DMS114 treated with DMSO at 0.1 percent for 48 hours (cell line): Measurements from ENCODE around the gene PARD3B.

Experiments used
- DNase-seq: peaks from one replicate; lab custom pipeline; 2025; ENCODE audit not compliant: unreplicated experiment; lab: John Stamatoyannopoulos, UW

The PARD3B gene

DNA sequence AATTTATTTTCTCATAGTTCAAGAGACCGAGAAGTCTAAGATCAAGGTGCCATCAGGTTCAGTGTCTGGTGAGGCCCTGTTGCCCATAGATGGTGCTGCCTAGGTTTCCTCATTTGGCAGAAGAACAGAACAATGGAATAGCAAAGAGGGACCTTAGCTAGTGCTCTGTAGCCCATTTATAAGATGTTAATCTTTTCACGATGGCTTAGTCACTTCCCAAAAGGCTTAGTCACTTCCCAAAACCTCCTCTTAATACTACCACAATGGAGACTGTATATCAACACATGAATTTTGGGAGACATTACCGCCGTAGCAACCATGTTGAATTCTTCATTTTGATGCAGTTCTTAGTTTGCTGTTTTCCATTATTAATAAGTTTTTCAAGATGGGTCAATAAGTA lies 890.7 kb downstream of the PARD3B start:
- DNase-seq = no peak

DNA sequence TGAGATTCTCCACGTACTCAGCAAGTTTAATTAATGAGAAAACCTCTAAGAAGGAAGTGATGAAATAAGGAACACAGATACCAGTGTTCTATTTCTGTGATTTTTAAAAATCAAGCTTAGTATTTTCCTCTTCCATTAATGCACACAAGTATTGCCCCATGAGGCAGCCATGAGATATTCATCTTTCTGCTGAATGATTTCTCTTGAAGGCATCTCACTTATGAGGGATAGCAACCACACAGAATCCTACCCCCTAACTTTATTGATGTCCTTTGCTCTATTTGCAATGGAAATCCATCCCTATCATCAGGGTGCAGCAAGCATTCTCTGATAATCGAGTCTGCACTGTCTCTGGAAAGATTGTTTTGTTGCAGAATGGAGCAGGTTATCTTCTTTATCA lies 893.0 kb downstream of the PARD3B start:
- DNase-seq = no peak

DNA sequence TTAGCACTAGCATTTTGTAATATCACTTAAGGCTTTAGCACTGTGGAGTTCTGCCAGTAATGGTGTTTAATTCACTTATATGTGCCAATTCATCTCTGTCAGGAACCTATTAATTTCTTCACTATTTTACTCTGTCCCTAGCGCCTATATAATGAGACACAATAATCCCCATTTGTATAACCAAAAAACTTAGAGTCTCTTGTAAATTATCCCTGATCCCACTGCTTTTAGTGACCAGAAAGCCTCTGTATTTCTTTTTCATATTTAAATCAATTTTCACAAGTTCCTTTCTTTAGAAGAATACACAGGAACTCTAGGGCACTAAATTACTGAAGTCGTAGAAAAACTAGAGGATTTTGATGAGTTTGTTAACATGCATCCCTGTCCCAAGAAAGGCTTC lies 894.3 kb downstream of the PARD3B start:
- no peak for DNase-seq

DNA sequence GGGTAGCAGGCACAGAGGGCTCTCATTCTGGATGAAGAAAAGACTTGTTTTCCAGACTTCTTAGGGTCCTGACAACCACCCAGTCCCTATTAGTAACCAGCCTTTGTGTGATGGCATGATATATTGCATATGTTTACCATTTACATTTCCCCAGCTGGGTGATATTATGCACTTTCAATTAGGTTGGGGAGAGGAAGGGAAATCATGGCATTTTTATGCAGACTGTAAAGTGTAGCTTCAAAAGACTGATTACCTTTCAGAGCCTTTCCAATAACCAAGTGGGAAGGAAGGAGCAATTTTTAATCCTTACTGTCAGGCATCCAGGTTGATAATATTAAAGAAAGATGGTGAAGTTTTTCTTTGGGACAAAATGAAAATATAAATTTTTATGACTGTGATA lies 896.2 kb downstream of the PARD3B start:
- no peak for DNase-seq

DNA sequence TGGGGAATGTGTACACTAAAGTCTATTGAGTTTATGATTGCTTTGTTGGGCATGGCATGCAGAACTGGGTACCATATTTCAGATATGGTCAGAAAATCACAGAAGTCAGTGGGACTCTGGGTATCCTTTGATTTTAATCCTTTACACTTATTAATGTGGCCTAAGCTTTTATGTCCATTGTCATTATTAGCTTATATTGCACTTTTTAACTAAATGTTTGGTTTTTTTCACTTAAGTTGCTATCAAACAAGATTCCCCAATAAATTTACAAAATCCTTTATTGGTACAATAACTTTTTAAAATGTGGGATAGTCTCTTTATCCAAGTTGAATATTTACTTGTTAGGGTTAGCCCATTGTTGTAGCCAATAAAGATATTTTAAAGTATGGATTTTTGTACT lies 902.9 kb downstream of the PARD3B start:
- DNase-seq = no peak

DNA sequence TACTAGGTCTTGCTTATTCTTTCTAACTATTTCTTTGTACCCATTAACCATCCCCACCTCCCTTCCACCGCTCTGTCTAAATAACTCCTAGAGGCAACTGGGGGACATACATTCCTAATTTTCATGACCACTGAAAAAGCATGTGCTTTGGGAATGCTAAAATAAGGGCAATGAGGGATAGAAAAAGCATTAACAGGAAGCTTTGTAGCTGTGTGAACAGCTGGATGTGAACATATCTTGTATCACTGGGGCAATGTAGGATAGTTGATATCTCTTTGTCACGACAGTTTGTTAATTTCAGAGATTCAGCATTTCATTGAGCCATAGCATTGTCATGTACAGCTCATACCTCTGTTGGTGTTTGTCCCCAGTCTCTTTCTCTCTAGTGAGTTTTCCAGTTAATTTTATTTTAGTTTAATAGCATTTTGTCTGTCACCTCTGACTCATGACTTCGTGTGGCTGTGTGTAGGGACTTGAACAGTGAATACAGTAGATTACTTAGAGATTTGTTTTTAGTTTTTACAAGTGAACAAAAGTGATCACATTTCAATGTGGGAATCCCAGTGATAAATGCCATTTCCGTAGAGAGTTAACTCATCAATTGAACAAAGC lies 906.7 kb downstream of the PARD3B start:
- no peak for DNase-seq

DNA sequence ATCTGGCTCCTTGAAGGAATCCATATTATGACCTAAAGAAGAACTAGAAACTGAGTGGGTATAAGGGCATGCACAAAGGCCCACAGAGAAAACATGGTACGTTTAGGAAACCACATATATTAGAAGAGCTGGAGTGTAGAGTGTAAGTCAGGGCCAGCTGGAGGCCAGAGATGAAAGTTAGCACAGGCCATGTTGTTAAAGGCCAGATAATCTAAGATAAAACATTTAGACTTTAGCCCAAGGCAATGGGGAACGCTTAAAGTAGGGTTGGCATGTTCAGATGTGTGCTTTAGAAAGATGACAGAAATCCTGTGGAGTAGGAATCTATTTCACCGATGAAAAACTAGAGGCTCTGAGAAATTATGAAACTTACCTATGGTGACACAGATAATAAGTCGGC lies 907.9 kb downstream of the PARD3B start:
- DNase-seq = no peak

DNA sequence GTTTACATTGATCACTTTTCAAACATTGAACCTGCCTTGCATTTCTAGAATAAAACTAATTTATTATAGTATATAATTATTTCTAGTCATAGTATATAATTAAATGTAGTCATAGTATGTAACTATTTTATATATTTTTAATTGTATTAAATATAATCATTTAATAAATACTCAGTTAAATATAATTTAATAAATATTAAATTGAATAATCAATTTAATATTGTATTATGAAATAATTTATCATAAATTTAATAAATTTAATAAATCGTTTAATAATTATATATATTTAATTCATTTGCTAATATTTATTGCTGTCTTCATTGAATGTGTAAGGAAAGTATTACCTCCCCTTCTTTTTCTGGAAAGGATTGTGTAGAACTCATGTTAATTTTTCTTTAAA lies 911.4 kb downstream of the PARD3B start:
- DNase-seq = no peak

DNA sequence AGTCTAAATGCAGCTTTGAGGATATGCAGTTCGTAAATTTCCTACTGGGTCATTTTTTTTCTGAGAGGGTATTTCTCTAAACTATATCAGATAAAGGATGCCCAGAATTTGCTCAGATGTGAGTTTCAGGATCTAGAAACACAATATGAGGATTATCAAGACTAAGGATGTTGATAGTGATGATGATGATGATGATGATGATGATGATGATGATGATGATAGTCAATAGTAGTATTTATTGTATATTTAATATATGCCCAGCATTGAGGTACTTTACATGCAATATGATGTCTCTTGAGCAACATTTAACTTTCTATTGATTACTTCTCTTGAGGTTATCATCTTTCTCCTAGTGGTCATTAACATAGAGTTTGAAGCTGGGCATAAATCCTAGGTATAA lies 914.9 kb downstream of the PARD3B start:
- no peak for DNase-seq

DNA sequence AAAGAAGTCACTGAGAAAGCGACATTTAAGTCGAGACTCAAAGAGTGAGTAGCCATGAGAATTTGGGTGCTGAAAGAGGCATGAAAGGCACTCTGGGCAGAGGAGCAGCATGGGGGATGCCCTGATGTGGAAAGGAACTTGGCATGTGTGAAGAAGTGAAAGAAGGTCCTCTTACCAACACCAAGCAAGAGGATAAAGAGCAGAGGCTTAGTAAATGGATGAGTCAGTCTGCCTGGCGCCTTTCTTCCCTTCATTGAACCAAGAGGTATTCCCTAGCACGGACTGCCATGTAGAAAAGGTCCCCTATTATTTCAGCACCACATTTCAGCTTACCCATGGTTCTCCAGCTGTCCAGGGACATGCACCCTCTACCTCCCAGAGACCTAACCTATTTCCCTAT lies 915.9 kb downstream of the PARD3B start:
- DNase-seq = no peak

DNA sequence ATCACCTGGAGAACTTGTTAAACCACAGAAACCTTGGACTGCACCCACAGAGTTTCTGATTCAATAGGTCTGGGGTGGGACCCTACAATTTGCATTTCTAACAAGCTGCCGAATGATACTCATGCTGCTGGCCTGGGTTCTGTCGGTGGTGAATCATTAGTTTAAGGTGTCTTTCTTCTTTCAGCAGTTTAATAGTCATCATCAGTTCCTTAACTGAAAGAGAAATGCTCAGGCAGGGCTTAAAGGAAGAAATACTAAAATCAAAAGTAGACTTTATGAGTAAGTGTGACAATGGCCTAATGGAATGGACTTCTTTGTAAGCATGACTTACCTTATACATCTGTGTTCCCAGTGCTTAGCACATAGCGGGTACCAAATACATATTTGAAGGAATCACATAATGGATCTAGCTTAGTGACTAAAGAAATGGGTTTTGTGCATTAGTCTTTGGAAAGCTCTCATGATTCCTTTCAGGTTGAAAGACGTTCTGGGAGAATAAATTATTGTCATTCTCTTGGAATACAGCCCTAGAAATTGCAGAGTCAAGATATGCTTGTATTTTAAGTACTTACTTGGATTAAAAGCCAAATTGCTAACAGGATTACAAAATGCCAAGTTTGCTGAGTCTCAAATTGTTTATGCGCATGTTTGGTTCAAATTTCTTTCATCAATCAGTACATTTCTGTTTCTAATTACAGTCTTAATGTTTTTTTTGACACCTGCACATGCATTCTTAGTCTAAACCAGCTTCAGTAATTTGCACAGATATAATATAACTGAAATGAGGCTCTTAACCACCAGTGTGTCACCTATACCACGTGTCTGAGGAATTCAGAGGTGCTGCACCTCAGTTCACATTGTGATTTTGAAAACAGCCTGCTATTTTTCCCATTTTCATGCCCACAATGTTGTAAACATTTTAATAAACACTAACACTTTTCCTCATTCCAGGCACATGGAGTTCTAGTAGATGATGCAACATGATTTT lies 916.7 kb downstream of the PARD3B start:
- DNase-seq = no peak

DNA sequence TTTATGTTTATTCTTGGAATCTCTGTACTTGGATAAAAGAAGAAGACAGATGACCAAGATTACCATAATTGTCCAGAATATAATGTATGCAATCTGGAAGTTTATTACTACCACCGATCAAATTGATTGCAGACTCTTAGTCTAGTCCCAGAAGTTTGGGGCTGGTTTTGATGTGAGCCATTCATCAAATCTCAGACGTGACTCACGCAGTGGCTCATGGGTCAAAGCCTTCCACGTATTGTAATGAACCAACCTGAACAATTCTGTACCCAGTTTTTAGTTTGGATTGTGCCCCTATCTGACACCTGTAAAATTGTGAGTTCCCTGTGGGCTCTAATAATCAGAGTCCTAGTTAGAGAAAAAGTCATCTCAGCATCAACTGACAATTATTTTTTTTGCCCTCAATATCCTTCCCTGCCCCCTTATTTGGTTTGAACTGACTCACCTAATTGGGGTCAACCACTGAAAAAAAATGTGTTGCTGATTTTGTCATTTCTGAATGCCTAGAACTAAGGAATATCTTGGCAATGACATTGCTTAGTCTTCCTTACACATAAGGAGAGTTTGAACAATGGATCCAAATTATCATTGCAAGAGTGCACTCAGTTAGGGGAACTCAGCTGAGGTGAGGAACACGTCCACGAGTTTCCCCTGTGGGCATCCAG lies 917.5 kb downstream of the PARD3B start:
- no peak for DNase-seq

DNA sequence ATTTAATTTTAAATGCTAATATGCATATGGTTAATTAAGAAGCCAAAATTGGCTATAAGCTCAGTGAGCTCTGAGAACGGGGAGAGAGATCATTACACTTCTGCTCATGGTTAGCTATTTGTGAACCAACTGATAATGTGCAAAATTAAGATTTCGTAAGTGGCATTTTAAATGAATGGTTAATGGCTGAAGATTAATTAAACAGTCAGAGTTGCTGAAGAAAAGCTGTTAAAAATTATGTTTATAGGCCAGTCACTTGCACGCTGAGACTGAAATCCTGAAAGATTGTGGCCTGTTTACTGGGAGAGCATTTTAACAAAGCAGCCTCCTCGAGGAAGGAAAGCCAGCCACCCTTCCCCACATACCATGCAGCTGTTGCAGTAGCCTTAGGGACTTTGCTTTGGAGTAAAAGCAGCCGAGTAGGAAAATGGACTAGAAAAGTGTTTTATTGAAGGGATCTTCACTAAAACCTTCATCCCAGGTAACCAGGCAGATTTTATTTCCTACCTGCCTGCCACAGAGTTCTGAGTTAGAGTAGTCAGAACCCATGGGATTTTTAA lies 918.3 kb downstream of the PARD3B start:
- no peak for DNase-seq

DNA sequence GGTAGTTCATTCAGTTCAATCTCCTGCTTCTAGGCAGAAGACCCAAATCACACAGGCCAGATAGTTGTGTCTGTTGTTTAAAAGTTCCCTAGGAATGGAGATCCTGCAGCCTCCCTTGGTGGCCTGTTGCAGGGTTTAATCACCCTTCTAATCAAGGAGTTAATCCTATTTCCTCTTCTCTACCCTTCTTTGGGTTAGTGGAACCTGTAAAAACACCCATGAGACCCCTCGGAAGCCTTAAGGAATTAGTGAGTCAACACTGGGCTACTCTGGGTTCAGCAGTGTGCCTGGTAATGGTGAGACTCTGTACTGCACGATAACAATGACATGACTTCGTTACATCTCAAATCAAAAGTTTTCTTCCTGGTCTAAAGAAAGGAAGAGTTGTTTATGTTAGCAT lies 919.4 kb downstream of the PARD3B start:
- no peak for DNase-seq

DNA sequence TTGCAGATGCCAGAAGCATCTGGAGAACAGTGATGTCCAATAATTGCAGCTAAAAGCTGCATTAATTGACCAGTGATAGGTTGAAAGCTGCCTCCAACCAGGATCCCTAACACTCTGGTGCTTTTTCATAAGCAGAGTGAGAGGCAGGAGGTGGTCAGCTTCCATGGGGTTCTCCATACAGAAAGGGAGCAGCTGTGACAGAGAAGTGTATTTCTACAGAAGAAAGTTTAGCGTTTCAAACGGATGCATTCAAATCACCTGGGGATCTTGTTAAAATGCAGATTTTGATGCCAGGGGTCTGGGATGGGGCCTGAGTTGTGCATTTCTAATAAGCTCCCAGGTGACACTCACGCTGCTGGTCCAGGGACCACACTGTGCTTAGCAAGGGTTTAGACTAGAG lies 920.5 kb downstream of the PARD3B start:
- DNase-seq = no peak

DNA sequence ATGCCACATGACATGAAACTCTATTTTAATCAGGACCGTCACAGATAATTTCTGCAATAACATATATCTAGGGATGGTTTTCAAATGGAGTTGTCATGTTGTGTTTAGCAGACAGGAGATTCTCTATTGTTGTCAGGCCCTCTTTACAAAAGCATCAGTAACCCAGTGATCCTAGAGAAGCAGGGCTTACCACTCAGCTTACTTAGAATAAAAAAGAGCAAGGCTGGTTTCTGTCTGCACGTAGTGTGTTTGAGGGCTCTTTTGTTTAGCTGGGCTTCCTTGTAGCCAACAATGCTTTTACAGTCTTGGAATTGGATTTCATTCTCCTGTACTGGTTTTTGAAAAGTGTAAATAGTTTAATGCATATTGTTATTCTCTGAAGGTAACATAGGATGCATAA lies 926.5 kb downstream of the PARD3B start:
- DNase-seq = no peak

DNA sequence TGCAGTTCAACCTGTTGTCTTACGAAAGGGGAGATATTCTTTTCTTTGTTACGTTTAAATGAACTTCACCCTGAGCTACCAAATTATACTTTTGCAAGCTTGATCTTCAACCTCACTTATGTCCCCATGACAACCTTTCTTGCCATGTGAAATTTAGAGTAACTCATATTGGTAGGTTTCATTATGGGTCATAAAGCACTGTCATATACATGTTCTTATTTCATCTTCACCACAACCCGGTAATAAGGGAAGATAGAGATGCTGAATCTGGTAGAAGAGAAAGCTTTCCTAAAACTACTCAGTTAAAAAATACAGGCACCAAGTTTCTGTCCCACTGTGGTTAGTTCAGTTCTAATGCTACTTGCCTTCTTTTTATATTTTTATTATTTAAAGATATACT lies 928.5 kb downstream of the PARD3B start:
- DNase-seq = no peak

DNA sequence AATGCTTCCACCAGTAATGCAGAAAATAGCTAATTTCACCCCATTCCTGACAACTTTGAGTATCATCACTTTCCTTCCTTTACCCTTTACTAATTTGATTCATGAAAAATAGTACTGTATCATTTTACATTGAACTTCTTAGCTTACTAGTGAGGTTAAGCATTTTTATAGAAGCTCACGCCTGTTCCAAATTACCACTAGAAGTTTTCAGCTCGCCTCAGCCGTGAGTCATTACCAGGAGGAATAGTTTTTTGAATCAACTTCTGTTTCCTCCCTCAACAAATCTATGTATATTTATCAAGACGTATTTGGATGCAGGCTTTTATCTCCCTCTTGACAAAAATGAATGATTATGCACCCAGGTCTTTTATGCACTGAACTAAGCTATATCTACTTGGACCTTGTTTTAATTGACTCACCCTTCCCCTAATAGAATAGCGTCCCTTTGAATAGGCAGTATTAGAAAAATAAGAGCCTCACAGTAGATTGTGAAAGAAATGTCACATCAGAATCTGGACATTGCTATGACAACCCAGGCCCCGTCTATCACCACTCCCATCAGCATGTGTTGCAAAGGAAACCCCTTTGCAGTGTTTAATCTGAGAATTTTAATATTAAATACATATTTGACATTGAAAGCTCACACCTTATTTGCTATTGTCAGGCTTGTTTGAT lies 929.6 kb downstream of the PARD3B start:
- no peak for DNase-seq

DNA sequence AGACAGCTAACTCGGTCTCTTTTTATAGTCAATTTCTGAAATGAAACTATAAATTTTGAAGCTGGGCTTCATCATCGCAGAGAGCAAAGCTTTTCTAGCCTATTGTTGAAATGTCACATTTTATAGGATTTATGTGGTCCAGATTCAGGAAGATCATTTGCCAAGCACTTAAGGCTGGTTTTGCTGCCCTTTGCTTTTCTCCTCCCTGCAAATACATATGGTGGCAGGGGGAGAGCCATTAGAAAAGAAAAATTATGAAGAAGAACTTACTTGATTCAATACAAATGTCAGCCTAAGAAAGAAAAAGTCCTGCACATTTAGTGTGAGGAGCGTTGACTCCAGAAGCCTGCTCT lies 930.1 kb downstream of the PARD3B start:
- DNase-seq = no peak

DNA sequence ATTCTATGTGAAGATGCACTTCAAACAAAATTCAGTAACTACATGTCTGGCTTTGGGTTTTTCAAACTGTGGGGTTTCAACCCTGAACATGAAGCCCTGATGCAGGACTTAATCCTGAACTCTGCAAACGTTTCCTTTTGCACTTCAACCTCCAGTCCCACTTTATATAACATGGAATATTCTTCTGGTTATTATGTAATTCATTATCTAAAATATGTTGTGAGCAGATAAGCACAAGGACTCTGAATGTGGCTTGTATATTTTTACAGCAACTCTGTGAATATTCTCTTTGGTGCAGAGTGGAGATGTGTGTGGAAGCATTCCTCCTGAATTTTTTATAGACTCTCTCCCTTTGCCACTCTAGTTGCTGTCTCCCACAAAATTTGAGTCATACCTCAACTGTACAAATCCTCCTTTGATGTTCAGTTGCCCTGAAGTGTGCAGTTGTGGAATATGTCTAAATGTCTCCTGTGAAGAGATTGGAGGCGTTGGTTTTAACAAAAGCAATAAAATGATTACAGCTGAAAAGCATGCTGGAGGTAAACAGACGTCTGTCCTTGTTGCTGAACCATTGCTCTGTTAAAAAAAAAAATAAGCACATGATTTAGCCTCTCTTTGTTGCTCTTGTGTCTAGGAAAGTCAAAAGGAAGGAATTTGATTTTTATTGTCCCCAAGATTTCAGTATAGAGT lies 931.9 kb downstream of the PARD3B start:
- no peak for DNase-seq

DNA sequence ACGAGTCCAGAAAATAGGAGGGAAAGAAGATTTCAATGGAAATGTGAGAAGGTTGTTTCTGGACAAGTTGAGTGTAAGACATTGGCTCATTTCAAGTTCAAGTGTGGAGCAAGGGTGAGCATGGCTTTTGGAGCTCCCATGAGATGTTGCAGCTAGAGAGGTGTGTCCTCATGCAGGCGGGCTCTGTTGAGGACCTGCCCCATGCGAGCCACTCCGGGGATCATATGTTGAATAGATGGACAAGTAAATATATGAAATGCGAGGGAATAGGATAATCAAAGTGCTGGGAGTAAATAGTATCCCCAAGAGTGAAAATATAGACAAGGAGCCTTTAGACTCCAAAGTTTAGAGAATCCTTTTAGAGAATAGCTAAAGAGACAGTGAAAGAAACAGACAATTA lies 936.6 kb downstream of the PARD3B start:
- DNase-seq = no peak
